Measurements from ENCODE around the gene ZNF883.
A peak's percentile ranks its signal among the peaks of the same experiment; 100 is the strongest.

ZNF883 gene

GRCh38 chr9:112921549-112921948 is 90.4 kb downstream of the ZNF883 start:
- H3K4me1 ChIP-seq (ENCODE audit: insufficient read depth, low read length, poor library complexity, severe bottlenecking), result no peaks in the 10 kb centered on the region
- no peak overlapping the region for H3K4me3 ChIP-seq (ENCODE audit: low read length, poor library complexity, severe bottlenecking)
- H3K36me3 ChIP-seq (ENCODE audit: insufficient read depth, low read length), result no peaks in the 10 kb centered on the region
- H3F3A ChIP-seq (ENCODE audit: low read depth), result no peaks in the 10 kb centered on the region
- no peaks in the 10 kb centered on the region for H3K9me2 ChIP-seq (replicated peaks; ENCODE audit: low read depth, low read length)
- H3K9ac ChIP-seq (ENCODE audit: low read depth, low read length, poor library complexity, severe bottlenecking), result no peak overlapping the region
- H3K4me2 ChIP-seq (ENCODE audit: low read depth, low read length, poor library complexity, severe bottlenecking), result peak overlapping the region; percentile 19
- TF ChIP-seq, protein P1, sequence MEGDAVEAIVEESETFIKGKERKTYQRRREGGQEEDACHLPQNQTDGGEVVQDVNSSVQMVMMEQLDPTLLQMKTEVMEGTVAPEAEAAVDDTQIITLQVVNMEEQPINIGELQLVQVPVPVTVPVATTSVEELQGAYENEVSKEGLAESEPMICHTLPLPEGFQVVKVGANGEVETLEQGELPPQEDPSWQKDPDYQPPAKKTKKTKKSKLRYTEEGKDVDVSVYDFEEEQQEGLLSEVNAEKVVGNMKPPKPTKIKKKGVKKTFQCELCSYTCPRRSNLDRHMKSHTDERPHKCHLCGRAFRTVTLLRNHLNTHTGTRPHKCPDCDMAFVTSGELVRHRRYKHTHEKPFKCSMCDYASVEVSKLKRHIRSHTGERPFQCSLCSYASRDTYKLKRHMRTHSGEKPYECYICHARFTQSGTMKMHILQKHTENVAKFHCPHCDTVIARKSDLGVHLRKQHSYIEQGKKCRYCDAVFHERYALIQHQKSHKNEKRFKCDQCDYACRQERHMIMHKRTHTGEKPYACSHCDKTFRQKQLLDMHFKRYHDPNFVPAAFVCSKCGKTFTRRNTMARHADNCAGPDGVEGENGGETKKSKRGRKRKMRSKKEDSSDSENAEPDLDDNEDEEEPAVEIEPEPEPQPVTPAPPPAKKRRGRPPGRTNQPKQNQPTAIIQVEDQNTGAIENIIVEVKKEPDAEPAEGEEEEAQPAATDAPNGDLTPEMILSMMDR (conservative IDR thresholded peaks at IDR 0.05; ENCODE audit: low read length), result peak; percentile 76
- TF ChIP-seq EZH2phosphoT487 (IDR thresholded peaks at IDR 0.05; ENCODE audit: borderline replicate concordance), result no peak
- no peaks in the 10 kb centered on the region for H3K27me3 ChIP-seq (ENCODE audit: insufficient read depth, low read length, poor library complexity, severe bottlenecking)
- H3K79me2 ChIP-seq (ENCODE audit: insufficient read depth, low read length), result no peaks in the 10 kb centered on the region
- no peak overlapping the region for H2AFZ ChIP-seq (ENCODE audit: low read length)
- no peaks in the 10 kb centered on the region for H4K20me1 ChIP-seq (ENCODE audit: insufficient read depth, low read length, poor library complexity, severe bottlenecking)
- no peaks in the 10 kb centered on the region for H3K9me3 ChIP-seq (ENCODE audit: insufficient read depth, low read depth, low read length)

GRCh38 chr9:112917987-112918362 is 94.0 kb downstream of the ZNF883 start:
- no peaks in the 10 kb centered on the region for H3K36me3 ChIP-seq (ENCODE audit: insufficient read depth, low read length)
- no peaks in the 10 kb centered on the region for H3F3A ChIP-seq (ENCODE audit: low read depth)
- H3K4me1 ChIP-seq (ENCODE audit: insufficient read depth, low read length, poor library complexity, severe bottlenecking), result no peaks in the 10 kb centered on the region
- no peak overlapping the region for H3K9ac ChIP-seq (ENCODE audit: low read depth, low read length, poor library complexity, severe bottlenecking)
- TF ChIP-seq, protein P1 (conservative IDR thresholded peaks at IDR 0.05; ENCODE audit: low read length), result no peak
- no peak for TF ChIP-seq EZH2phosphoT487 (IDR thresholded peaks at IDR 0.05; ENCODE audit: borderline replicate concordance)
- H3K9me3 ChIP-seq (ENCODE audit: insufficient read depth, low read depth, low read length), result no peaks in the 10 kb centered on the region
- H3K9me2 ChIP-seq (replicated peaks; ENCODE audit: low read depth, low read length), result no peaks in the 10 kb centered on the region
- H3K27me3 ChIP-seq (ENCODE audit: insufficient read depth, low read length, poor library complexity, severe bottlenecking), result no peaks in the 10 kb centered on the region
- no peak overlapping the region for H3K4me3 ChIP-seq (ENCODE audit: low read length, poor library complexity, severe bottlenecking)
- H3K79me2 ChIP-seq (ENCODE audit: insufficient read depth, low read length), result no peaks in the 10 kb centered on the region
- no peaks in the 10 kb centered on the region for H4K20me1 ChIP-seq (ENCODE audit: insufficient read depth, low read length, poor library complexity, severe bottlenecking)
- no peak overlapping the region for H3K4me2 ChIP-seq (ENCODE audit: low read depth, low read length, poor library complexity, severe bottlenecking)
- H2AFZ ChIP-seq (ENCODE audit: low read length), result no peak overlapping the region

- H3K9ac ChIP-seq (ENCODE audit: low read depth, low read length, poor library complexity, severe bottlenecking), result no peak overlapping the region
- no peaks in the 10 kb centered on the region for H3F3A ChIP-seq (ENCODE audit: low read depth)
- H2AFZ ChIP-seq (ENCODE audit: low read length), result no peak overlapping the region
- H3K79me2 ChIP-seq (ENCODE audit: insufficient read depth, low read length), result no peaks in the 10 kb centered on the region
- no peaks in the 10 kb centered on the region for H3K36me3 ChIP-seq (ENCODE audit: insufficient read depth, low read length)
- H3K27me3 ChIP-seq (ENCODE audit: insufficient read depth, low read length, poor library complexity, severe bottlenecking), result no peaks in the 10 kb centered on the region
- H3K9me2 ChIP-seq (replicated peaks; ENCODE audit: low read depth, low read length), result no peaks in the 10 kb centered on the region
- H3K4me2 ChIP-seq (ENCODE audit: low read depth, low read length, poor library complexity, severe bottlenecking), result no peak overlapping the region
- H3K4me3 ChIP-seq (ENCODE audit: low read length, poor library complexity, severe bottlenecking), result no peak overlapping the region
- H3K9me3 ChIP-seq (ENCODE audit: insufficient read depth, low read depth, low read length), result no peaks in the 10 kb centered on the region
- TF ChIP-seq, protein P1 (conservative IDR thresholded peaks at IDR 0.05; ENCODE audit: low read length), result no peak
- TF ChIP-seq EZH2phosphoT487 (IDR thresholded peaks at IDR 0.05; ENCODE audit: borderline replicate concordance), result no peak
- no peaks in the 10 kb centered on the region for H3K4me1 ChIP-seq (ENCODE audit: insufficient read depth, low read length, poor library complexity, severe bottlenecking)
- H4K20me1 ChIP-seq (ENCODE audit: insufficient read depth, low read length, poor library complexity, severe bottlenecking), result no peaks in the 10 kb centered on the region
Measured at GRCh38 chr9:112917047-112917986, 94.7 kb downstream of the ZNF883 start.

Measured in Loucy (cell line).